Measurements from ENCODE around the gene TBC1D16. TPM values are rescaled to one million over a fixed set of nuclear protein-coding genes. Genes with fewer than 3 reads are reported as not detected.

The TBC1D16 gene
- total and polyA plus RNA-seq, 10 of the 15 experiments (the other 5 are each of a cell fraction or from before 2014, with no cell fraction given) = 0.01 to 0.13 (median 0.06) TPM; not detected in 3

- Histone ChIP-seq H3K4me2 (ENCODE audit: control insufficient read depth, insufficient read depth) (no peak overlapping the region), H3K79me2 (ENCODE audit: control insufficient read depth, insufficient read depth, low read length) (no peaks in the 10 kb centered on the region), H3K36me3 (ENCODE audit: control insufficient read depth in 2 of 2, insufficient read depth in 2 of 2, low read length in 1 of 2) (no peaks in the 10 kb centered on the region), H2AFZ (ENCODE audit: control insufficient read depth, low read depth, low read length) (no peak overlapping the region), H3K4me3 (no peak overlapping the region), H4K20me1 (ENCODE audit: control insufficient read depth, insufficient read depth) (no peaks in the 10 kb centered on the region), H3K9me3 (replicated peaks; ENCODE audit: control insufficient read depth, insufficient read depth, low read length) (no peaks in the 10 kb centered on the region), H3K27me3 (replicated peaks in 1 of 2; ENCODE audit: control insufficient read depth in 2 of 2, insufficient read depth in 2 of 2, low read length in 1 of 2) (peaks cover 0 to under 1% of the 10 kb centered on the region in 2 experiments; a peak in 2 of 4 replicates), H3K4me1 (ENCODE audit: control insufficient read depth, insufficient read depth, low read length) (no peaks in the 10 kb centered on the region), H3K27ac (ENCODE audit: control insufficient read depth, insufficient read depth) (no peak overlapping the region), H3K9ac (ENCODE audit: control insufficient read depth, insufficient read depth, low read length) (no peak overlapping the region)
- intact Hi-C loops (cut with micrococcal nuclease; ENCODE audit: unreplicated experiment) = no loop called here
- ChIA-PET CTCF (interaction anchor here (0.6 kb wide), 1 partner anchor 521 kb away, joined by 3 read pairs; no protein-coding TSS in a partner anchor), SMC1A (ENCODE audit: uncharacterized antibody, unreplicated experiment) (interaction anchor here (0.6 kb wide), 1 partner anchor 167 kb away, joined by 3 read pairs; no protein-coding TSS in a partner anchor), RAD21 (ENCODE audit: unreplicated experiment) (no interaction called here), POLR2A (no interaction called here)
- DNase-seq (ENCODE audit: low read depth, low spot score) (no peak), ATAC-seq (no peak), FAIRE-seq (no peak)
- TF ChIP-seq SKIL (IDR thresholded peaks at IDR 0.05; ENCODE audit: low read depth, poor library complexity, severe bottlenecking) = no peak
- no peak for TF ChIP-seq RBBP5 (conservative IDR thresholded peaks at IDR 0.05)
- no peak for TF ChIP-seq IRF5 (IDR thresholded peaks at IDR 0.05; ENCODE audit: borderline replicate concordance)
- no TSS peak for BruUV-seq (replicated peaks)
- WGBS (ENCODE audit: insufficient coverage, insufficient replicate concordance, low lambda C conversion rate, missing lambda C conversion rate) = 19% methylated on average over 14 of the region's 14 CpGs
- in situ Hi-C loops (cut with MboI) = no loop called here
Measured at GRCh38 chr17:79912552-79913330, 122.9 kb downstream of the TBC1D16 start.

Measured in GM12878 (cell line).